ENCODE results near the gene NUBP1.

The NUBP1 gene

GRCh38 chr16:10743610-10744369, at the start of gene NUBP1:
TSS of gene NUBP1 (plus strand) at chr16:10743842. CDS start at chr16:10743864, 22 bp downstream.
- TF ChIP-seq ZNF274 (IDR thresholded peaks at IDR 0.05; ENCODE audit: low read depth, low read length) = no peak

DNA sequence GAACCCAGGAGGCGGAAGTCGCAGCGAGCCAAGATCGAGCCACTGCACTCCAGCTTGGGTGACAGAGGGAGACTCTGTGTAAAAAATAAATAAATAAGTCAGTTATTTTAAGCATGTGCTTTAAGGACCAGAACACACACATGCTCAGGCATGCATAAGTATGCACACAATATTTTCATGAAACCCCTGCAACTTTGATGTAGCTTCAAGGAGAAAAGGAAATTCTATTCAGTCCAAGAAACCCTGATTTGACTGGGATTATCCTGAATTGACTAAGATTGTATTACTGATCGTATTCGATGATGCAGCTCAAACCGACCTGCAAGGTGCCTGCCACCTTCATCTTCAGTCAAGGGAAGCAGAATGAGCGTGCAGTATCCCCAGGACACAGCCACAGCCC, 49.8 kb upstream of the NUBP1 start:
- no peak overlapping the region for H3K4me3 ChIP-seq (ENCODE audit: low read length)
- TF ChIP-seq ZNF274 (IDR thresholded peaks at IDR 0.05; ENCODE audit: low read depth, low read length) = no peak

More at GRCh38 chr16:10743610-10744369, at the start of gene NUBP1:
- H3K4me3 ChIP-seq (ENCODE audit: low read length) = peak within 1 kb of the TSS; percentile 66

- H3K4me3 ChIP-seq (ENCODE audit: low read length) = no peak overlapping the region
- no peak for TF ChIP-seq ZNF274 (IDR thresholded peaks at IDR 0.05; ENCODE audit: low read depth, low read length)
These were observed 49.3 kb upstream of the NUBP1 start for GRCh38 chr16:10694306-10694705.

DNA sequence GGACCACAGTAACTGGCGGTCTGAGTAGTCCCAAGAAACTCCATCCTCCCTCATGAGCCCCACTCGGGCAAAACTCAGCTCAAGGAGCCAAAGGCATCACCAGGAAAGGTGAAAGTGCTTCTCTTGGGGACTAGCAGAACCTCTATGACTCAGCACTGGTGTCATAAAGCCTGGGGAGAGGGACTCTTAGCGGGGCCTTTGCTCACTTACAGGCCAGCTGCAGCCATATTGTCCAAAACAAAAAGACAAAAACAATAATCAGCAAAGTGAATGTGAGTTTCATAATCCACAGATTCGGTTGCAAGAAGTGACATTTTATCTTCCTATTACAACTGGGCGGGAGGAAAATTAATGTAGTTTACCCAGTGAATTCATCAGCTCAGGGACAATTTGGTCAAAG, 48.8 kb upstream of the NUBP1 start, which contains the start of gene TEKT5:
Gene TEKT5 (minus strand): TSS at position 101 of the 400 bp plus-strand sequence. CDS start 57 bp downstream, at position 44.
- no peak within 1 kb of the TSS for H3K4me3 ChIP-seq (ENCODE audit: low read length)
- no peak for TF ChIP-seq ZNF274 (IDR thresholded peaks at IDR 0.05; ENCODE audit: low read depth, low read length)

- no peak for TF ChIP-seq ZNF274 (IDR thresholded peaks at IDR 0.05; ENCODE audit: low read depth, low read length)
- H3K4me3 ChIP-seq (ENCODE audit: low read length) = no peak overlapping the region
These were observed 43.9 kb upstream of the NUBP1 start for GRCh38 chr16:10699756-10700155.

DNA sequence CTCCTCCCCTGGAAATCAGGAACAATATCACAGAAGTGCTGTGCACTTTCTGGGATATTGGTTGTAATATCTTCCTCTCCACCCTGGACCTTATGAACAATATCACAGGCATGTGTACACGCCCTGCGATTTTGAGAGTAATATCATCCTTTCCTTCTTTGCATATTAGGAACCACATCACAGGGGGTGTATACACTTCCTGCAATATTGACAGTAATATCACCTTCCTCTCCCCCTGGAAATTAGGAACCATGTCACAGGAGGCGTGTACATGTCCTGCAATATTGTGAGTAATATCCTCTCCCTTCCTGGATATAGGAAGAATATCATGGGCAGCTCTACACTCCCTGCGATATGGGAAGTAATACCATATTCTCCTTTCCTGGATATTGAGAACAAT, 34.7 kb upstream of the NUBP1 start:
- no peak overlapping the region for H3K4me3 ChIP-seq (ENCODE audit: low read length)
- TF ChIP-seq ZNF274 (IDR thresholded peaks at IDR 0.05; ENCODE audit: low read depth, low read length) = no peak

- no peak overlapping the region for H3K4me3 ChIP-seq (ENCODE audit: low read length)
- TF ChIP-seq ZNF274 (IDR thresholded peaks at IDR 0.05; ENCODE audit: low read depth, low read length) = no peak
These were observed 15.4 kb upstream of the NUBP1 start for GRCh38 chr16:10728003-10728887.

GRCh38 chr16:10729104-10730048, 14.3 kb upstream of the NUBP1 start:
- H3K4me3 ChIP-seq (ENCODE audit: low read length) = no peak overlapping the region
- TF ChIP-seq ZNF274 (IDR thresholded peaks at IDR 0.05; ENCODE audit: low read depth, low read length) = no peak

- TF ChIP-seq ZNF274 (IDR thresholded peaks at IDR 0.05; ENCODE audit: low read depth, low read length) = no peak
- H3K4me3 ChIP-seq (ENCODE audit: low read length) = no peak overlapping the region
These were observed 11.9 kb upstream of the NUBP1 start for GRCh38 chr16:10731790-10732189.

DNA sequence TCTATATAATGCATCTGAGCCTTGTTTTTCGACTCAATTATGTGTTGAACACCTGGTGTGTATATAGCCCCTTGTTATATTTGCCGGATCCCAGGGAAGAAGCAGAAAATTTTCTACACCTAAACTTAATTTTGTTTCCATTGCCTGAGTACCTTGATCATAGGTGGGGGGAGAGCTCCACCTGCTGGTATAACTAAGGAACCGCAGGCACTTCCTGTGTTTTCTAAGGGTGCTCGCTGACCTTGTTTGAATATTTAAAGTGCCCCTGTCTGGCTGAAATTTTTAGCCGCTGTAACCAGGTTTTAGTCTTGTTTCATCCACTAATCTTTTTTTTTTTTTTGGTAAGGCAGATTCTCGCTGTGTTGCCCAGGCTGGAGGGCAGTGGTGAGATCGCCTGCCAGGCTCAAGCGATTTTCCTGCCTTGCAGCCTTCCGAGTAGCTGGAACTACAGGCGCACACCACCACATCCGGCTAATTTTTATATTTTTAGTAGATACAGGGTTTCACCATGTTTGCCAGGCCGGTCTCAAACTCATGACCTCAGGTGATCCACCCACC, 6.5 kb upstream of the NUBP1 start:
- no peak for TF ChIP-seq ZNF274 (IDR thresholded peaks at IDR 0.05; ENCODE audit: low read depth, low read length)
- peak overlapping the region; percentile 40; the same call in 1 of the 2 replicates for H3K4me3 ChIP-seq (ENCODE audit: low read length)

DNA sequence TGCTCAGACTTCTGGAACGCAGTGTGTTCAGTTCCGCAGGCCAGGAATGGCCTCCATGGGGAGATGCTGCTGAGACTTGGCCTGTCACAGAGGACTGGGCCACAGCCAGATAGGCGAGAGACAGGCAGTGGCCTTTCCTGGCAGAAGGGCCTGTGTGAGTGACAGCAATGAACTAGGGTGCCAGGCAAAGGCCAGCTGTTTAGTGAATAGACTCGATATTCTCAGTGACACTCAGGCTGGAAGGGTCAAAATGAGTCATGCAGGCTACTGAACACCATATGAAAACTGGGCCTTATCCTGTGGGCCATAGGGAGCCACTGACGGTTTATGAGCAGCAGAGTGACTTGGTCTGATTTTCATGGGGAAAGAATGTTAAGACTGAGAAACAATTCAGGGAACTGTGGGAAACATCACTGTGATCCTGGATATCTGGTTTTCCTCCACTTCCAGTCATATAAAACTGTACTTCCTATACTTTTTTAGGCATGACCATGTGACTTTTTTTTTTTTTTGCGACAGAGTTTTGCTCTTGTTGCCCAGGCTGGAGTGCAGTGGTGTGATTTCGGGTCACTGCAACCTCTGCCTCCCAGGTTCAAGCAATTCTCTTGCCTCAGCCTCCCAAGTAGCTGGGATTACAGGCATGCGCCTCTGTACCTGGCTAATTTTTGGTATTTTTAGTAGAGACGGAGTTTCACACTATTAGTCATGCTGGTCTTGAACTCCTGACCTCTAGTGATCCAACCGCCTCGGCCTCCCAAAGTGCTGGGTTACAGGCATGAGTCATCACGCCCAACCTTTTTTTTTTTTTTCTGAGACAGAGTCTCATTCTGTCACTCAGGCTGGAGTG, 5.2 kb upstream of the NUBP1 start:
- no peak for TF ChIP-seq ZNF274 (IDR thresholded peaks at IDR 0.05; ENCODE audit: low read depth, low read length)
- no peak overlapping the region for H3K4me3 ChIP-seq (ENCODE audit: low read length)

- no peak for TF ChIP-seq ZNF274 (IDR thresholded peaks at IDR 0.05; ENCODE audit: low read depth, low read length)
- no peak overlapping the region for H3K4me3 ChIP-seq (ENCODE audit: low read length)
These were observed 3.4 kb upstream of the NUBP1 start for GRCh38 chr16:10740000-10740844.
